ENCODE measurements around the gene CYLD.

CYLD gene

DNA sequence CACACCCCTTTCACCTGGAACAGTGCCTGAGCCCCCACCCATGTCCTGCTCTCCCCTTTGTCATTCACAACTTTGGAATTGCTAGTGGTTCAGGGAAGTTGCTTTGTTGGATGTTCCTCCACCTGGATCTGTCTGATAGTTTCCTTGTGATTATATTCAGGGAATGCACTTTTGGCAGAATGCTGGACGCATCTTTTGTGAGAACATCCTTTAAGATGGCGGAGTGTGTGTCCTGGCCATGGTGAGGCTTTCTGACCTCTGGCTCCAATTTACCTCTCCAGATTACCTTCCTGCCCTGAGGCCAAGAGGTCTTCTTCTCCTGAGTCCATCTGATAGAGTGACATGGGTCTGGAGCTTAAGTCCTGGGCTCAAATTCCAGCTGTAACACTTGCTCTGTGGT lies 104.6 kb downstream of the CYLD start:
- no peak for DNase-seq (ENCODE audit: low spot score)

DNA sequence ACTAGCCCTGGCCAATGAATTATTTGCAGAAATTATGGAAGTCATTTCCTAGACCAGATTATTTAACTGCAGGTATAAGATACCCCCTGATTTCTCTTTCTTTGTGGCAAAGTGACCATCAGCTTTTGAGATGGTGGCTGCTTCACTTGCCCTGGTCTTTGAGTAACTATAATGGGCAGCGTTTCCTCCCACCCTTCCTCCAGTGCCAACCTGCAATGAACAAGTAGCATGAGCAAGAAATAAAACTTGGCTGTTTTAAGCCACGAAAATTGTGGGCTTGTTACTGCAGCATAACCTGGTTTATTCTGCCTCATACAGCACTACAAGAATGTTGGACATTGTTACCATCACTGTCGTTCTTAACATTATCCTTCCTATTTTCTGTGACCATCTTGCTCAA lies 105.3 kb downstream of the CYLD start:
- DNase-seq (ENCODE audit: low spot score): no peak

- DNase-seq (ENCODE audit: low spot score): no peak
These were observed 107.0 kb downstream of the CYLD start for GRCh38 chr16:50848755-50849514.
